HG02870 (cell line): ENCODE data around the gene MC5R.

Source experiments
- ATAC-seq: cut with Tn5 transposase; IDR thresholded peaks from one replicate; pipeline ENCODE4 v1.9.1; 2021; ENCODE audit warnings: mild to moderate bottlenecking, moderate library complexity; ENCODE audit not compliant: unreplicated experiment

The MC5R gene

DNA sequence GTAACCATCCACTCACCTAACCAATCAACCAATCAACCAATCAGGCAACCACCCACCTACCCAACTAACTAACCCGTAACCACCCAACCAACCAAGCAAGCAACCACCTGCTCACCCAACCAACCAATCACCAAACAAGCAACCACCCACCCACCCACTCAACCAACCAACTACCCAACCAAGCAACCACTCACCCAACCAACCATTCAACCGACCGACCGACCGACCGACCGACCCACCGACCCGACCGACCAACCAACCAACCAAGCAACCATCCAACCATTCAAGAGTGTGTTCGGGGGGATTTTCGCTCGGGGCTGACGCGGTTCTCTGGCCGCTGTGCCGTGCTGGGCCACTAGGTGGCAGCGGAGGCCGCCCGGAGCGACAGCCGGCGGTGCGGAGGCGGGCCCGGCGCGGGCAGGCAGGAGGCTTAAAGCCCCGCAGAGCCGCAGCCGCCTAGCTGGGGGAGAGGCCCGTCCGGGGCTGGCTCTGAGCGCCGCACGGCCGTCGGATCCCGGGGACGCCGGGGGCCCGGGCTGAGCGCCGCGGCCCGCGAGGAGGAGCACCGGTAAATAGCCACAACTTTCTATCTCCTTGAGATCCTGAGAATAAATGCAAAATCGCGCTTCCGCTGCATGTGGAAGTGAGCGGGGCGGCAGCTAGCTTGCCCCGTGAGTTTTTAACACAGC, at the start of gene MC5R:
TSS of gene MC5R (plus strand) at position 443 of the 689 bp plus-strand sequence. CDS start 1,617 bp downstream, outside the sequence.
- peak; percentile 84 for ATAC-seq

- no peak for ATAC-seq
Observed at GRCh38 chr18:13775058-13775457, 48.9 kb upstream of the MC5R start.

GRCh38 chr18:13791181-13791580, 32.8 kb upstream of the MC5R start:
- ATAC-seq = no peak

GRCh38 chr18:13793819-13794218, 30.1 kb upstream of the MC5R start:
- no peak for ATAC-seq

GRCh38 chr18:13796515-13796914, 27.4 kb upstream of the MC5R start:
- no peak for ATAC-seq

DNA sequence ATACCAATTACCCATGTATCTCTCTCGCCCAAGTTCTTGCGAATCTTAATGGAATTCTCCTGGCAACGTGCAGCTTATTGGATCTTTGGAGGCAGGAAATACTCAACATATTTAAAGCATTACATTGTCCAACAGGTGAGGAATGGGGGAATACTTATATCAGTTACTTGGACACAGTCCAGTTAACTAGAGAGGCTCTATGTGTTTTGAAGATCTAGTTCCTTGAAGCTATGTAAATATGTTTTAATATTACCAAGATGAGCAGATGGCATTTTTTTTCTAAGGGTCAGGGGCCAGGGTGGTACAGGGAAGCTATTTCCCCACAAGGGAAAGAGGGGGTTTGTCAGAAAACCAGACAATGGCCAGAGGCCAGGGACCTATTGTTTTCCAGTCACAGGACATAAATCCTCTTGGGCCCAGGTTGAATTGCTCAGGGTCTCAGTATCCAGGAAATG, 26.8 kb upstream of the MC5R start:
- ATAC-seq = no peak

GRCh38 chr18:13799396-13799795, 24.6 kb upstream of the MC5R start:
- ATAC-seq = no peak

DNA sequence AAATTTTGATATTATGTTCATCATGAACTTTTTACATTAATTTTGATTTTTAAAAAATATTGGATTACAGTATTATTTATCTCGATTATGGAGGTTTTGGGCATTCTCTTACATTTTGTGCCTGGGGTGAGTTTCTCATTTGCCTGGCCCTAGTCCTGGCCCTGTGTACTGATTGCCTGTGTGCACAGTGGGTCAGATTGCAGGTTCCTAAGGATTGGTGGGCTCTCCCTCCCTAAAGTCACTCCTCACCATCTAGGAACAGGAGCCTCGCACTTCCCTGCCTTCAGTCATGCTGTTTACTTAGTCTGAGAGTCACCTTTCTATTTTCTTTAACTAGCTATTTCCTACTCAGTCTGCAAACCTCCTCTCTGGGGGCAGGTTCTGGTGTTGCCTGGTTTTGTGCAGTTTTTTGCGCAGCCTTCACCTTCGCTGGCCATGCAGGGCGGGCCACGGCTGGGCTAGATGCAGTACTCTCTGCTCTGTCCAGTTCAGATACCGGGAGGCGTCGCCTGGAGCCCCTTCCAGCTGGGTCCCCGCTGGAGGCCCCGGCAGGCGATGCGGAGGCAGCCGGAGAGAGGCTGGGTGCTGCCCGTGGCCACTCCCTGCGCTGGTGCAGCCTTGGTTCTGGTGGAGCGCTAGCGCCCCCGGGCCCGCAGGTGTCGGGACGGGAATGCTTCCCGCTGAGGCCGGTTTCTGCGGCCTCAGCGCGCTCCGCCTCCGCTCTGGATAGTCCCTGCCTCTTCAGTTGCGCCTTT, 23.3 kb upstream of the MC5R start:
- peak; percentile 70 for ATAC-seq

DNA sequence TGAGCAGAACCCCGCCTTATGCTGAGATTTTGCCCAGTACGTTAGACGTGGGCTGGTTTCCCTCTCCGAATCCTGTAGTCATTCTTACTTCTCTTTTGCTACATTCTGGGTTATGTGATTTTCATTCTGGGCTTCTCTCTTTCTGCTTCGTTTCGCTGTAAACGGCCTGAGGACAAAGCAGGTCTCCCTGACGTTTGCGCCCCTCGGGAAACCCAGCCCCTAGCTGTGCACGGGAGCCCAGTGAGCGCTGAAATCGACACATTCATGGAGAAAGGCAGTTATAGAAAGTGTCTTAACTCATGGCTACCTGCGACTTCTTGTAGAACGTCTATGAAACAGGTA, 22.7 kb upstream of the MC5R start:
- ATAC-seq = no peak

- ATAC-seq = no peak
Observed at GRCh38 chr18:13804305-13804704, 19.6 kb upstream of the MC5R start.

DNA sequence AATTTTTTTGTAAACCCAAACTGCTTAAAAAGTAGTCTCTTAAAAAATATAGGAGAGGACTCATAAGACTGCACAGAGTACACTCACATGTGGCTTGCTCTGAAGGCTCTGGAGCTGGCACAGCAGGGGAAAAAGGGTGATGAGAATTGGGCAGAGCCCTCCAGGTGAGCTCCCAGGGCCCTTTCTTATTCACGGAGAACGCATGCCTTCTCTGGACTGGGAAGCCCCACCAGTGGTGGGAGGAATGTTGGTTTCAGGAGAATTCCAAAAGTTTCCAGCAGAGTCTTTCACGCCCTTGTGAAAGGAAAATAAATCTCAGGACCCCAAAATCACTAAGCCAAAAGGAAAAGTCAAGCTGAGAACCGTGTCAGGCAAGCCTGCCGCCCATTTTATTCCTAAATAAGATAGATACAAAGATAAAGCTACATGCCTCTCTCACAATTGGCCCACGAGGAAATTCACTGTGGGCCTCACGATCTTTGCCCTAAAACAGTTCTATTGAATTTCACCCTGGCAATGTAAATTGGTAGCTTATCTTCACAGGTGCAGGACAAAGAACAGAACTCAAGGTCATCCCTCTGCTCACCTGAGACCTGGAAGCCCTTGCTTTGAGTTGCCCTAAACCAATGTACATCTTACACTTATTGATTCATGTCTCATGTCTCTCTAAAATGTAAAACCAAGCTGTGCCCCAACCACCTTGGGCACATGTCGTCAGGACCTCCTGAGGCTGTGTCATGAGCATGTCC, 15.5 kb upstream of the MC5R start:
- no peak for ATAC-seq

GRCh38 chr18:13809043-13809430, 14.9 kb upstream of the MC5R start:
- no peak for ATAC-seq

DNA sequence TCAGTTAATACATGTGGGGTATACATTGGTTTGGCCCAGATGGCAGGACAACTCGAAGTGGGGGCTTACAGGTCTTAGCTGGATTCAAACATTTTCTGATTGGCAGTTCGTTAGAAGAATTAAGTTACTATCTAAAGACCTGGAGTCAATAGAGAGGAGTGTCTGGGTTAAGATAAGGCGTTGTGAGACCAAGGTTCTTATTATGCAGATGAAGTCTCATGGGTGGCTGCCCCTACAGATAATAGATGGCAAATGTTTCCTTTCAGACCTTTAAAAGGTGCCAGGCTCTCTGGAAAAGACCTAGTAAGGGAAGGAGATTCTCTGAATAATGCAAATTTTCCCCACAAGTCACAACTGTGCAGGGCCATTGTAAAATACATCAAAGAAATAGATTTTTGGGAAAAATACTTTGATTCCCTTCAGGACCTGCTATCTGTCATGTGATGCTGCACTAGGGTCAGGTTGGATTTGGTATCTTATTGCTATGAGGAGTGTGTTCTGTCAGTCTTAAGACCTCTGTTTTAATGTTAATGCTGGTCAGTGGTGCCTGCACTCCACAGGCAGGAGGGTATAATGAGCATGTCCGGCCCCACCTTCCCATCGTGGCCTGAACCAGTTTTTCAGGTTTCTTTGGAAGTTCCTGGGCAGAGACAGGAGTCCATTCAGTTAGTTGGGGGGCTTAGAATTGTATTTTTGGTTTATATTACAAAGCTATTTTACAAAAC, 14.3 kb upstream of the MC5R start:
- ATAC-seq = no peak

- no peak for ATAC-seq
Observed at GRCh38 chr18:13810950-13811485, 12.9 kb upstream of the MC5R start.

DNA sequence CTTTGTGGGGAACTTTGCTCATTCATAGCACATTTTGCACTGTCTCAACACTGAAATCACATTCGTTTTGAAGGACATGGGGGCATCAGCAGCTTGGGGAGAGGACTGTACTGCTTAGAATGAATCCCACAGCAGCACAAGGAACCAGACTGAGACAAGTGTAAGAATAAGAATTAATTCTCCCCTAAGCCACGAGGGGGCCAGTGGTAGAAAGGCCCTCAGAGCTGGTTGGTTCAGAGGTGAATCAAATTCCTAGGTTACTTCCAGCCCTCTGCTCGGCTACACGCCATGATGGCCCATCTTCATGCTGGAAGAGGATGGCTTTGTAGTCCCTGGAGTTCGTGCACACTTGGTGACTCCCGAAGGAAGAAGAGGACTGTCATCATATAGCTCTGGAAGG, 12.0 kb upstream of the MC5R start:
- ATAC-seq = no peak

GRCh38 chr18:13813271-13813849, 10.6 kb upstream of the MC5R start:
- peak; percentile 82 for ATAC-seq

DNA sequence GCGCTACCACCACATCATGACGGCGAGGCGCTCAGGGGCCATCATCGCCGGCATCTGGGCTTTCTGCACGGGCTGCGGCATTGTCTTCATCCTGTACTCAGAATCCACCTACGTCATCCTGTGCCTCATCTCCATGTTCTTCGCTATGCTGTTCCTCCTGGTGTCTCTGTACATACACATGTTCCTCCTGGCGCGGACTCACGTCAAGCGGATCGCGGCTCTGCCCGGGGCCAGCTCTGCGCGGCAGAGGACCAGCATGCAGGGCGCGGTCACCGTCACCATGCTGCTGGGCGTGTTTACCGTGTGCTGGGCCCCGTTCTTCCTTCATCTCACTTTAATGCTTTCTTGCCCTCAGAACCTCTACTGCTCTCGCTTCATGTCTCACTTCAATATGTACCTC, 2.3 kb downstream of the MC5R start:
- ATAC-seq = no peak

GRCh38 chr18:13831864-13832508, 8.0 kb downstream of the MC5R start:
- ATAC-seq = no peak

DNA sequence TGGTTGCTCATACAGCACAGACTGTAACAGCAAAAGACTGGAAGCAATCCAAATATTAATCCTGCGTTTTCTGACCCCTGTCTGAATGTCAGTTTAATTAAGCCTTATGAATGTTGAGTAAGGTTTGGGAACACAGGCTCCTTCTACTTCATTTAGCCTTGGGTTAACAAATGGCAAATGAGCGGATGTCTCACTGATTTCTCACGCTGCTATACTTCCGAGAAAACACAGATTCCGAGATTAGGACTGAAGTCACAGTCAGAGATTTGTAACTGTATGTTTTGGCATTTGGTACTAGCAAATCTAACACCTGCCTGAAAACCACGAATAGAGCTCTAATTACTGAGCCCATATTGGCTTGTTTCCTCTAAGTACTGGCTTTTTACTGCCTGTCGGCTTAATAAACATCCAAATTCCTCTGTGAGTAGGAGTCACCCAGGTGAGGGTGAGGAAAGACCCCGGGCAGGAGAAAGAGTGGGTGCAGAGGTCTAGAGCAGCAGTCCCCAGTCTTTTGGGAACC, 10.6 kb downstream of the MC5R start:
- no peak for ATAC-seq

DNA sequence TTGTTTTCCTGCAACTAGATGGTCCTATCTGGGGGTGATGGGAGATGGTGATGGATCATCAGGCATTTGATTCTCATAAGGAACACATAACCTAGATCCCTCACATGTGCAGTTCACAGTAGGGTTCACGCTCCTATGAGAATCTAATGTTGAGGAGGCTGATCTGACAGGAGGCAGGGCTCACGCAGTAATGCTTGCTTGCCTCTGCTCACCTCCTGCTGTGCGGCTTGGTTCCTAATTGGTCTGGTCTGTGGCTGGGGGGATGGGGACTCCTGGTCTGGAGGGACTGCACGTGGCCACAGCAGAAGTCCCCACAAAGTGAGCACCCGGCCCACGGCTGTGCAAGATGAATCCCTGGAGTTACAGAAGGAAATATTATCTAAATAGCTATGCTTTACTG, 11.3 kb downstream of the MC5R start:
- no peak for ATAC-seq
